ENCODE results near the gene HSBP1.

Gene HSBP1

DNA sequence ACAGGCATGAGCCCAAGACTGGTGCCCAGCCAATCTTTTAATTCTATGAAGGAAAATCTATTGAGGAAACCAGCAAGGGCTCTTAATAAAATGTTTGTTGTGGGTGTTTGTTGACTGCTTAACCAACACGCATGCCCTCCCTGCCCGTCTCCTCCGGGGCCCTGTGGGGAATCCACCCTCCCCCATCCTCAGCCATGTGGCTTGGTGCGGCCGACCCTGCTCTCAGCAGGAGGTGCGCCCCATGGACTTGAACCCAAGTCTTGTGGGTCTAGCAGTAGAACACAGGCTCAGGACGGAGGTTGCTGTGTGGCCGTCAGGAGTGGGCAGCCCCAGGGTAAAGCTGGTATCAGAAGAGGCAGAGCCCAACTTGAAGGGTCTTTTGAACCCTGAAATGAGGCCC lies 46.1 kb downstream of the HSBP1 start:
- Histone ChIP-seq H3K36me3 (ENCODE audit: control insufficient read depth in 2 of 2, insufficient read depth in 2 of 2, low read length in 2 of 2) (no peaks in the 10 kb centered on the region), H3K27me3 (ENCODE audit: control insufficient read depth in 1 of 2, insufficient read depth in 2 of 2, low read length in 2 of 2) (peaks cover 0 to 2% of the 10 kb centered on the region in 2 donors), H3K4me3 (ENCODE audit: low read length in 2 of 2) (no peak overlapping the region), H3K4me1 (ENCODE audit: control insufficient read depth, insufficient read depth, low read length) (no peaks in the 10 kb centered on the region), H3K27ac (ENCODE audit: low read length) (no peak overlapping the region), H3K9ac (ENCODE audit: low read length in 2 of 2) (no peak overlapping the region), H3K9me3 (ENCODE audit: control insufficient read depth in 2 of 2, low read length in 2 of 2) (no peaks in the 10 kb centered on the region)

DNA sequence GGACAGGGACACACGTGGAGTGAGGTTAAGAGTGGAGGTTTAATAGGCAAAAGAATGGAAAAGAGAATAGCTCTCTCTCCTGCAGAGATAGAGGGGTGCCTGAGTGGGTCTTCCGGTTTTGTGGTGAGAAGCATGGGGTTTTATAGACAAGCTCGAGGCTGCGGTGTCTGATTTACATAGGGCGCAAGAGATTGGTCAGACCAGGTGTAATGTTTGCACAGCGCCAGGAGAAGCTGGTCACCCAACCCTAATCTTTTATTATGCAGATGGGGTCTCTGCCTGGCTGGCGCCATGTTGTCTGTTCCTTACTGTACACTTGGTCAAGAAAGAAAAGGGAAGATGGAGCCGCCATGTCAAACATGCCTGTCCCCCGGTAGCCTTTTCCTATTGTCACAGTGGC lies 46.6 kb downstream of the HSBP1 start:
- Histone ChIP-seq H3K36me3 (ENCODE audit: control insufficient read depth in 2 of 2, insufficient read depth in 2 of 2, low read length in 2 of 2) (no peaks in the 10 kb centered on the region), H3K4me3 (ENCODE audit: low read length in 2 of 2) (no peak overlapping the region), H3K27me3 (ENCODE audit: control insufficient read depth in 1 of 2, insufficient read depth in 2 of 2, low read length in 2 of 2) (peaks cover 0 to 2% of the 10 kb centered on the region in 2 donors), H3K9ac (ENCODE audit: low read length in 2 of 2) (no peak overlapping the region), H3K4me1 (ENCODE audit: control insufficient read depth, insufficient read depth, low read length) (no peaks in the 10 kb centered on the region), H3K9me3 (ENCODE audit: control insufficient read depth in 2 of 2, low read length in 2 of 2) (no peaks in the 10 kb centered on the region), H3K27ac (ENCODE audit: low read length) (no peak overlapping the region)

DNA sequence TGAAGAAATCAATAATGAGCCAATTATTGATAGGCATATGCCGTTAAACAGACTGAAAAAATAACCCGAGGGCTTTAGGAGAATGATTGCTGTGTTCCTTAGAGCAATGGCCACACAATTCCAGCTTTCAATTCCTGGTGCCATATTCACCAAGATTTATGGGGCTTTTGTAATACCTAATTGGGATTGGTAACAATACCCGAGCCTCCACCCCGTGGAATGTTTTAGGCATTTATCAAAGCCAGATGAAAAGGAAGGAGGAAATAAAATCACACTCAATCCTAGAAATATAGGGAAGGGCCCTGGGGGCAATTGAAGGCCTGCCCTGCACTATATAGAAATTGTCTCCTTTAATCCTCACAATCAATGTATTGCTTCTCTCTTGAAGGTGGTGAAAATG lies 49.0 kb downstream of the HSBP1 start:
- peaks cover 0 to 2% of the 10 kb centered on the region in 2 donors for H3K27me3 ChIP-seq (ENCODE audit: control insufficient read depth in 1 of 2, insufficient read depth in 2 of 2, low read length in 2 of 2)
- no peak overlapping the region for H3K27ac ChIP-seq (ENCODE audit: low read length)
- no peaks in the 10 kb centered on the region for H3K4me1 ChIP-seq (ENCODE audit: control insufficient read depth, insufficient read depth, low read length)
- H3K9me3 ChIP-seq (ENCODE audit: control insufficient read depth in 2 of 2, low read length in 2 of 2), result no peaks in the 10 kb centered on the region
- H3K9ac ChIP-seq (ENCODE audit: low read length in 2 of 2), result no peak overlapping the region
- no peak overlapping the region for H3K4me3 ChIP-seq (ENCODE audit: low read length in 2 of 2)
- H3K36me3 ChIP-seq (ENCODE audit: control insufficient read depth in 2 of 2, insufficient read depth in 2 of 2, low read length in 2 of 2), result no peaks in the 10 kb centered on the region

DNA sequence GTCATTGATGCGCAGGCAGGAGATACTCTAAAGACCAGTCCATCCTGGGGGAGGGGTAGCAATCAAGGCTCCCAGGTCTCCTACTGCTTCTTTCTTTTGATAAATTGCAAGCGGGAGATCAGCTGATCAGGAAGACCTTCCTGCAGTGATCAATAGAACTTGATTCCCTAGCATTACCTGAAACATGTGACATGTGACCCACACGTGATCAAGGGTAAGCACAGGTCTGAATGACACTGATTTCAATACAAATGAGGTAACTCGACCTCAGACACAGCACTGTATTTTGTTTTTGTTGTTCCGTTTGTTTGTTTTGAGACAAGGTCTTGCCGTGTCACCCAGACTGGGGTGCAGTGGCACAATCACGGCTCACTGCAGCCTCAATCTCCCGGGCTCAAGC lies 51.5 kb downstream of the HSBP1 start:
- H3K9me3 ChIP-seq (ENCODE audit: control insufficient read depth in 2 of 2, low read length in 2 of 2), result no peaks in the 10 kb centered on the region
- no peak overlapping the region for H3K9ac ChIP-seq (ENCODE audit: low read length in 2 of 2)
- H3K27me3 ChIP-seq (ENCODE audit: control insufficient read depth in 1 of 2, insufficient read depth in 2 of 2, low read length in 2 of 2), result peaks cover 0 to 7% of the 10 kb centered on the region in 2 donors
- no peak overlapping the region for H3K4me3 ChIP-seq (ENCODE audit: low read length in 2 of 2)
- H3K4me1 ChIP-seq (ENCODE audit: control insufficient read depth, insufficient read depth, low read length), result peaks cover 2% of the 10 kb centered on the region
- no peak overlapping the region for H3K27ac ChIP-seq (ENCODE audit: low read length)
- H3K36me3 ChIP-seq (ENCODE audit: control insufficient read depth in 2 of 2, insufficient read depth in 2 of 2, low read length in 2 of 2), result no peaks in the 10 kb centered on the region

GRCh38 chr16:83862661-83863060 lies 54.9 kb downstream of the HSBP1 start:
- H3K36me3 ChIP-seq (ENCODE audit: control insufficient read depth in 2 of 2, insufficient read depth in 2 of 2, low read length in 2 of 2), result no peaks in the 10 kb centered on the region
- H3K9me3 ChIP-seq (ENCODE audit: control insufficient read depth in 2 of 2, low read length in 2 of 2), result no peaks in the 10 kb centered on the region
- H3K4me1 ChIP-seq (ENCODE audit: control insufficient read depth, insufficient read depth, low read length), result peaks cover 2% of the 10 kb centered on the region
- peaks cover 0 to 5% of the 10 kb centered on the region in 2 donors for H3K27me3 ChIP-seq (ENCODE audit: control insufficient read depth in 1 of 2, insufficient read depth in 2 of 2, low read length in 2 of 2)
- no peak overlapping the region for H3K9ac ChIP-seq (ENCODE audit: low read length in 2 of 2)
- no peak overlapping the region for H3K4me3 ChIP-seq (ENCODE audit: low read length in 2 of 2)
- no peak overlapping the region for H3K27ac ChIP-seq (ENCODE audit: low read length)

DNA sequence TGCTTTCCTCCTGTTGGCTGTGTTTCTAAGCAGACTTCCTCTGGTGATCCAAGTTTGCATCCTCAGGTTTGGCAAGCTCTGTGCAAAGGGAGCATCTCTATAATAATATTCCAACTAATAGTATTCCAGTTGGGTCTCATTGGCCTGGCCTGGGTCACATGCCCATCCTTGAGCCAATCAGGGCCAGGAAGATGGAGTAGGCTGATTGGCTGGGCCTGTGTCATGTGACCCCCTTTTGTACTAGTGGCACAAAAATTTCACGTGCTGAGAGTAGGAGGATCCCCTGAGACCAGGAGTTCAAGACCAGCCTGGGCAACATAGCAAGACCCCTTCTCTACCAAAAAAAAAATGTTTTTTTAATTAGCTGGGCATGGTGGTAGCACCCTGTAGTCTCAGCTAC lies 55.9 kb downstream of the HSBP1 start:
- Histone ChIP-seq H3K4me3 (ENCODE audit: low read length in 2 of 2) (no peak overlapping the region), H3K27ac (ENCODE audit: low read length) (no peak overlapping the region), H3K9me3 (ENCODE audit: control insufficient read depth in 2 of 2, low read length in 2 of 2) (no peaks in the 10 kb centered on the region), H3K9ac (ENCODE audit: low read length in 2 of 2) (no peak overlapping the region), H3K4me1 (ENCODE audit: control insufficient read depth, insufficient read depth, low read length) (peaks cover 2% of the 10 kb centered on the region), H3K36me3 (ENCODE audit: control insufficient read depth in 2 of 2, insufficient read depth in 2 of 2, low read length in 2 of 2) (no peaks in the 10 kb centered on the region), H3K27me3 (ENCODE audit: control insufficient read depth in 1 of 2, insufficient read depth in 2 of 2, low read length in 2 of 2) (peaks cover 0 to 5% of the 10 kb centered on the region in 2 donors)
